Coronary artery (tissue), 2 donors: ENCODE data around the gene ATRN.

Experiments
- DNase-seq: peaks from one replicate; pipeline ENCODE4 v3.0.0-alpha.2; 2017; ENCODE audit warnings: low spot score
- H3K27ac ChIP-seq, 2 donors: fragments of 200-600 bp; sonication (generic); one replicate each; pipeline ENCODE4 v1.5.1; 2016 to 2019
- H3K4me3 ChIP-seq: fragments of 200-600 bp; sonication (generic); 2 replicates; pipeline ENCODE4 v1.5.1; 2016; ENCODE audit warnings: mild to moderate bottlenecking, moderate library complexity
- TF ChIP-seq, protein P1 (sequence below): fragments of 200-600 bp; sonication (generic); IDR thresholded peaks from one replicate; pipeline ENCODE4 v1.5.1; 2019; ENCODE audit warnings: antibody characterized with exemption

Gene ATRN

GRCh38 chr20:3477861-3478544, 7.2 kb downstream of the ATRN start:
- no peak overlapping the region for H3K4me3 ChIP-seq
- no peak overlapping the region for H3K27ac ChIP-seq
- no peak for DNase-seq
- TF ChIP-seq, protein P1, sequence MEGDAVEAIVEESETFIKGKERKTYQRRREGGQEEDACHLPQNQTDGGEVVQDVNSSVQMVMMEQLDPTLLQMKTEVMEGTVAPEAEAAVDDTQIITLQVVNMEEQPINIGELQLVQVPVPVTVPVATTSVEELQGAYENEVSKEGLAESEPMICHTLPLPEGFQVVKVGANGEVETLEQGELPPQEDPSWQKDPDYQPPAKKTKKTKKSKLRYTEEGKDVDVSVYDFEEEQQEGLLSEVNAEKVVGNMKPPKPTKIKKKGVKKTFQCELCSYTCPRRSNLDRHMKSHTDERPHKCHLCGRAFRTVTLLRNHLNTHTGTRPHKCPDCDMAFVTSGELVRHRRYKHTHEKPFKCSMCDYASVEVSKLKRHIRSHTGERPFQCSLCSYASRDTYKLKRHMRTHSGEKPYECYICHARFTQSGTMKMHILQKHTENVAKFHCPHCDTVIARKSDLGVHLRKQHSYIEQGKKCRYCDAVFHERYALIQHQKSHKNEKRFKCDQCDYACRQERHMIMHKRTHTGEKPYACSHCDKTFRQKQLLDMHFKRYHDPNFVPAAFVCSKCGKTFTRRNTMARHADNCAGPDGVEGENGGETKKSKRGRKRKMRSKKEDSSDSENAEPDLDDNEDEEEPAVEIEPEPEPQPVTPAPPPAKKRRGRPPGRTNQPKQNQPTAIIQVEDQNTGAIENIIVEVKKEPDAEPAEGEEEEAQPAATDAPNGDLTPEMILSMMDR: no peak

DNA sequence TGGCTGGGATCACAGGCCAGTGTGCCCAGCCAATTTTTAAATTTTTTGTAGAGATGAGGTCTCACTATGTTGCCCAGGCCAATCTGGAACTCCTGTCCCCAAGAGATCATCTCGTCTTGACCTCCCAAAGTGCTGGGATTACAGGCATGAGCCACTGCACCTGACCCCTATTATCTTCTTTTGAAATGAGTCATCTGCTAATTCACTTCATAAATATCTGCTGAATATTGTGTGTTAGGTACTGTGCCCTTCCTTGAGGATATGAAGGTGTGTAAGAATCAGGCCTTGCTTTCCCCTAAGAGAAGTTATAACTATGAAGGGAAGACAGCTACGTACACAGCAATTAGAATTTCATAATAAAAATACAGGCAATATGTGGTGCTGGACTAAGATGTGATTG, 8.2 kb downstream of the ATRN start:
- no peak for DNase-seq
- H3K27ac ChIP-seq: no peak overlapping the region
- H3K4me3 ChIP-seq: no peak overlapping the region
- TF ChIP-seq, protein P1: no peak

GRCh38 chr20:3479759-3480615, 9.2 kb downstream of the ATRN start:
- Histone ChIP-seq H3K4me3 (no peak overlapping the region), H3K27ac (no peak overlapping the region)
- TF ChIP-seq, protein P1: no peak
- DNase-seq: no peak

DNA sequence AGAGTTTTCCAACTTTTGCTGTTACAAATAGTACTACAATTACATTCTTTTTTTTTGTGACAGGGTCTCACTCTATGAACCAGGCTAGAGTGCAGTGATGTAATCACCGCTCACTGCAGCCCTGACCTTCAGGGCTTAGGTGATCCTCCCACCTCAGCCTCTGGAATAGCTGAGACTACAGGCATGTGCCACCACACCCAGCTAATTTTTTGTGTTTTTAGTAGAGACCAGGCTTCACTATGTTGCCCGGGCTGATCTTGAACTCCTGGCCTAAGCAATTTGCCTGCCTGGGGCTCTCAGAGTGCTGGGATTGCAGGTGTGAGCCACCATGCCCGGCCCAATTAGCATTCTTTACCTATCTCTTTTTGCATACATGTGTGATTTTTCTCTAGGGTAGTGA, 12.5 kb downstream of the ATRN start:
- DNase-seq: no peak
- no peak overlapping the region for H3K27ac ChIP-seq
- TF ChIP-seq, protein P1: no peak
- H3K4me3 ChIP-seq: no peak overlapping the region

DNA sequence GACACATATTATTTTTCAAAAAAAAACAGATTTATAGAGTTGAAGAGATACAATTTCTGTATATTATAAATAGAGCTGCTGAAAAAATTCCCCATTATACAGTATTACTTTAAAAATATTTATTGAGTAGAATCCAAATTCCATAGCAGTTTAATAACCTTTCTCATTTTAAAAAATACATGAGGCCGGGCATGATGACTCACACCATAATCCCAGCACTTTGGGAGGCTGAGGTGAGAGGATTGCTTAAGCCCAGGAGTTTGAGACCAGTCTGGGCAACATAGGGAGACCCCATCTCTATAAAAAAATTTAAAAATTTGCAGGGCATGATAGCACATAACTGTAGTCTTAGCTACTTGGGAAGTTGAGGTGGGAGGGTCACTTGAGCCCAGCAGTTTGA, 13.0 kb downstream of the ATRN start:
- no peak overlapping the region for H3K27ac ChIP-seq
- no peak overlapping the region for H3K4me3 ChIP-seq
- DNase-seq: no peak
- TF ChIP-seq, protein P1: no peak

- H3K4me3 ChIP-seq: no peak overlapping the region
- TF ChIP-seq, protein P1: no peak
- no peak overlapping the region for H3K27ac ChIP-seq
- DNase-seq: no peak
Observed at GRCh38 chr20:3485913-3486312, 15.1 kb downstream of the ATRN start.

- no peak overlapping the region for H3K4me3 ChIP-seq
Observed at GRCh38 chr20:3486850-3487249, 16.0 kb downstream of the ATRN start.

More at GRCh38 chr20:3486850-3487249, 16.0 kb downstream of the ATRN start:
- TF ChIP-seq, protein P1: no peak
- H3K27ac ChIP-seq: no peak overlapping the region
- DNase-seq: no peak
